ENCODE measurements around the gene ANKRD24.
A peak's percentile ranks its signal among the peaks of the same experiment; 100 is the strongest.
"Not testable (repeated sequence)": the region's sequence is repeated elsewhere in the genome, so short reads cannot be mapped to it uniquely, and the experiment has no call there.

ANKRD24 gene

GRCh38 chr19:4230237-4230636, 47.7 kb downstream of the ANKRD24 start:
- peak in 1 of 2 donors; percentile 33 for DNase-seq
- not testable (repeated sequence) for H2AK5ac ChIP-seq (ENCODE audit: low read length); H2BK120ac ChIP-seq (ENCODE audit: insufficient read depth, low read length, poor library complexity); H3K4ac ChIP-seq (ENCODE audit: low read depth, low read length); H3K36me3 ChIP-seq (ENCODE audit: control insufficient read depth in 1 of 2, insufficient read depth in 2 of 2, low read length in 2 of 2); H3K14ac ChIP-seq (ENCODE audit: low read length); H3K4me2 ChIP-seq (ENCODE audit: low read length); H4K91ac ChIP-seq (ENCODE audit: low read depth, low read length); H3K9me3 ChIP-seq (ENCODE audit: insufficient read depth, low read depth, low read length); H2AFZ ChIP-seq (ENCODE audit: insufficient read depth, low read length, poor library complexity); H3K27me3 ChIP-seq (ENCODE audit: insufficient read depth, low read length); H4K12ac ChIP-seq (ENCODE audit: low read depth, low read length); H3K9ac ChIP-seq (ENCODE audit: low read length); H2BK12ac ChIP-seq (ENCODE audit: low read length); H3K4me3 ChIP-seq (ENCODE audit: low read depth, low read length); H3K27ac ChIP-seq (ENCODE audit: low read depth, low read length); H2BK5ac ChIP-seq (ENCODE audit: low read depth, low read length, poor library complexity); H3K4me1 ChIP-seq (ENCODE audit: control insufficient read depth in 1 of 2, insufficient read depth in 2 of 2, low read length in 2 of 2); H3K18ac ChIP-seq (ENCODE audit: low read length); H4K8ac ChIP-seq (ENCODE audit: low read depth, low read length); H3K23ac ChIP-seq (ENCODE audit: low read length); H3K79me2 ChIP-seq (ENCODE audit: control insufficient read depth, insufficient read depth, low read length, poor library complexity); H3K79me1 ChIP-seq (ENCODE audit: low read length)
- no CpG with 5 or more reads among the region's 6 CpGs for WGBS (ENCODE audit: extremely low coverage, insufficient coverage, insufficient read length)

GRCh38 chr19:4231521-4231920, 49.0 kb downstream of the ANKRD24 start:
- not testable (repeated sequence) for H2BK120ac ChIP-seq (ENCODE audit: insufficient read depth, low read length, poor library complexity); DNase-seq; H3K36me3 ChIP-seq (ENCODE audit: control insufficient read depth in 1 of 2, insufficient read depth in 2 of 2, low read length in 2 of 2); H3K79me1 ChIP-seq (ENCODE audit: low read length); H4K91ac ChIP-seq (ENCODE audit: low read depth, low read length); H2AK5ac ChIP-seq (ENCODE audit: low read length); H2AFZ ChIP-seq (ENCODE audit: insufficient read depth, low read length, poor library complexity); H2BK12ac ChIP-seq (ENCODE audit: low read length); H2BK5ac ChIP-seq (ENCODE audit: low read depth, low read length, poor library complexity); H3K9ac ChIP-seq (ENCODE audit: low read length); H3K14ac ChIP-seq (ENCODE audit: low read length); H3K27ac ChIP-seq (ENCODE audit: low read depth, low read length); H3K79me2 ChIP-seq (ENCODE audit: control insufficient read depth, insufficient read depth, low read length, poor library complexity); H4K8ac ChIP-seq (ENCODE audit: low read depth, low read length); H3K27me3 ChIP-seq (ENCODE audit: insufficient read depth, low read length); H3K18ac ChIP-seq (ENCODE audit: low read length); H3K4me3 ChIP-seq (ENCODE audit: low read depth, low read length); H3K9me3 ChIP-seq (ENCODE audit: insufficient read depth, low read depth, low read length); H3K4ac ChIP-seq (ENCODE audit: low read depth, low read length); H3K4me1 ChIP-seq (ENCODE audit: control insufficient read depth in 1 of 2, insufficient read depth in 2 of 2, low read length in 2 of 2); H3K23ac ChIP-seq (ENCODE audit: low read length); H4K12ac ChIP-seq (ENCODE audit: low read depth, low read length); H3K4me2 ChIP-seq (ENCODE audit: low read length)
- WGBS (ENCODE audit: extremely low coverage, insufficient coverage, insufficient read length) = no CpG with 5 or more reads among the region's 6 CpGs

- not testable (repeated sequence) for H4K12ac ChIP-seq (ENCODE audit: low read depth, low read length); H3K36me3 ChIP-seq (ENCODE audit: control insufficient read depth in 1 of 2, insufficient read depth in 2 of 2, low read length in 2 of 2); DNase-seq; H2AK5ac ChIP-seq (ENCODE audit: low read length); H2AFZ ChIP-seq (ENCODE audit: insufficient read depth, low read length, poor library complexity); H4K8ac ChIP-seq (ENCODE audit: low read depth, low read length); H3K27ac ChIP-seq (ENCODE audit: low read depth, low read length); H3K79me1 ChIP-seq (ENCODE audit: low read length); H2BK12ac ChIP-seq (ENCODE audit: low read length); H3K14ac ChIP-seq (ENCODE audit: low read length); H2BK5ac ChIP-seq (ENCODE audit: low read depth, low read length, poor library complexity); H2BK120ac ChIP-seq (ENCODE audit: insufficient read depth, low read length, poor library complexity); H3K4me3 ChIP-seq (ENCODE audit: low read depth, low read length); H3K27me3 ChIP-seq (ENCODE audit: insufficient read depth, low read length); H3K23ac ChIP-seq (ENCODE audit: low read length); H3K79me2 ChIP-seq (ENCODE audit: control insufficient read depth, insufficient read depth, low read length, poor library complexity); H3K18ac ChIP-seq (ENCODE audit: low read length); H3K9me3 ChIP-seq (ENCODE audit: insufficient read depth, low read depth, low read length); H3K4ac ChIP-seq (ENCODE audit: low read depth, low read length); H3K9ac ChIP-seq (ENCODE audit: low read length); H3K4me2 ChIP-seq (ENCODE audit: low read length); H3K4me1 ChIP-seq (ENCODE audit: control insufficient read depth in 1 of 2, insufficient read depth in 2 of 2, low read length in 2 of 2); H4K91ac ChIP-seq (ENCODE audit: low read depth, low read length)
- WGBS (ENCODE audit: extremely low coverage, insufficient coverage, insufficient read length) = no CpG with 5 or more reads among the region's 5 CpGs
These were observed 49.6 kb downstream of the ANKRD24 start for GRCh38 chr19:4232139-4232538.

- no peak overlapping the region for H3K27ac ChIP-seq (ENCODE audit: low read depth, low read length)
- H4K91ac ChIP-seq (ENCODE audit: low read depth, low read length) = no peak overlapping the region
- H3K9ac ChIP-seq (ENCODE audit: low read length) = no peak overlapping the region
- no peaks in the 10 kb centered on the region for H3K36me3 ChIP-seq (ENCODE audit: control insufficient read depth in 1 of 2, insufficient read depth in 2 of 2, low read length in 2 of 2)
- no peak overlapping the region for H3K14ac ChIP-seq (ENCODE audit: low read length)
- H3K79me1 ChIP-seq (ENCODE audit: low read length) = peaks cover 2% of the 10 kb centered on the region
- peak; percentile 93 to 96 for DNase-seq
- WGBS (ENCODE audit: extremely low coverage, insufficient coverage, insufficient read length) = 100% methylated on average over 1 of the region's 21 CpGs
- no peak overlapping the region for H3K23ac ChIP-seq (ENCODE audit: low read length)
- H3K27me3 ChIP-seq (ENCODE audit: insufficient read depth, low read length) = no peaks in the 10 kb centered on the region
- H3K9me3 ChIP-seq (ENCODE audit: insufficient read depth, low read depth, low read length) = peaks cover 6% of the 10 kb centered on the region
- H2BK120ac ChIP-seq (ENCODE audit: insufficient read depth, low read length, poor library complexity) = no peak overlapping the region
- no peak overlapping the region for H4K8ac ChIP-seq (ENCODE audit: low read depth, low read length)
- no peak overlapping the region for H2AK5ac ChIP-seq (ENCODE audit: low read length)
- no peak overlapping the region for H2BK12ac ChIP-seq (ENCODE audit: low read length)
- H3K4me2 ChIP-seq (ENCODE audit: low read length) = no peak overlapping the region
- peaks cover 7 to 9% of the 10 kb centered on the region in 2 experiments for H3K4me1 ChIP-seq (ENCODE audit: control insufficient read depth in 1 of 2, insufficient read depth in 2 of 2, low read length in 2 of 2)
- H2BK5ac ChIP-seq (ENCODE audit: low read depth, low read length, poor library complexity) = no peak overlapping the region
- H2AFZ ChIP-seq (ENCODE audit: insufficient read depth, low read length, poor library complexity) = no peak overlapping the region
- no peaks in the 10 kb centered on the region for H3K79me2 ChIP-seq (ENCODE audit: control insufficient read depth, insufficient read depth, low read length, poor library complexity)
- H3K4ac ChIP-seq (ENCODE audit: low read depth, low read length) = no peak overlapping the region
- H3K4me3 ChIP-seq (ENCODE audit: low read depth, low read length) = no peak overlapping the region
- no peak overlapping the region for H3K18ac ChIP-seq (ENCODE audit: low read length)
- no peak overlapping the region for H4K12ac ChIP-seq (ENCODE audit: low read depth, low read length)
These were observed 50.3 kb downstream of the ANKRD24 start for GRCh38 chr19:4232614-4233281.
